ENCODE data around the gene AMPH.

- TF ChIP-seq REST (IDR thresholded peaks at IDR 0.05; ENCODE audit: insufficient read depth in 1 of 2, low read depth in 2 of 2, low read length in 2 of 2), result no peak
- TF ChIP-seq SIN3A (IDR thresholded peaks at IDR 0.05; ENCODE audit: borderline replicate concordance, insufficient read depth, low read length), result no peak
- no peak for TF ChIP-seq POLR2AphosphoS5 (IDR thresholded peaks at IDR 0.05; ENCODE audit: low read depth, low read length)
- TF ChIP-seq TAF1 (IDR thresholded peaks at IDR 0.05; ENCODE audit: borderline replicate concordance, insufficient read depth, low read length), result no peak
Observed at GRCh38 chr7:38394660-38395059, 236.5 kb downstream of the AMPH start.

All from PFSK-1 (cell line).